WTC11 (cell line): Measurements from ENCODE around the gene SLC8B1. TPM values are rescaled to one million over a fixed set of nuclear protein-coding genes. Genes with fewer than 3 reads are reported as not detected.

Source experiments
- ATAC-seq: fragments of 200-7000 bp; cut with Tn5 transposase; 2 replicates; pipeline ENCODE4 v1.10.0; 2021; ENCODE audit warnings: mild to moderate bottlenecking, moderate library complexity
- CTCF ChIA-PET: fragments of 300-600 bp; sonication (Branson Sonifier 250); formaldehyde crosslinking; loops from one replicate; lab custom pipeline; 2021; ENCODE audit warnings: antibody characterized with exemption; lab: Charles Lee
- POLR2A ChIA-PET: fragments of 350-600 bp; sonication (Branson Sonifier 250); formaldehyde crosslinking; loops from one replicate; lab custom pipeline; 2021; ENCODE audit warnings: antibody characterized with exemption; lab: Charles Lee
- DNase-seq: peaks from one replicate; pipeline ENCODE4 v3.0.0; 2021; ENCODE audit warnings: low spot score
- H3K27ac Mint-ChIP-seq: 2 replicates; pipeline ENCODE4 v1.8.0; 2021; ENCODE audit warnings: mixed read lengths
- H3K27me3 Mint-ChIP-seq: 2 replicates; pipeline ENCODE4 v1.8.0; 2021; ENCODE audit warnings: low read depth, mild to moderate bottlenecking, moderate library complexity, mixed read lengths
- H3K36me3 Mint-ChIP-seq: 2 replicates; pipeline ENCODE4 v1.8.0; 2021; ENCODE audit warnings: mixed read lengths
- H3K4me1 Mint-ChIP-seq: 2 replicates; pipeline ENCODE4 v1.8.0; 2022; ENCODE audit warnings: mixed read lengths
- H3K4me3 Mint-ChIP-seq: 2 replicates; pipeline ENCODE4 v1.8.0; 2021; ENCODE audit warnings: mild to moderate bottlenecking, moderate library complexity, mixed read lengths
- H3K9me3 Mint-ChIP-seq: 2 replicates; pipeline ENCODE4 v1.8.0; 2021; ENCODE audit warnings: mixed read lengths
- ARID4B ChIP-seq: sonication (generic); formaldehyde crosslinking; IDR thresholded peaks from 2 replicates; pipeline ENCODE4 v1.8.0; 2023; ENCODE audit warnings: missing genetic modification reagents, mild to moderate bottlenecking, borderline replicate concordance
- ATF1 ChIP-seq: sonication (generic); formaldehyde crosslinking; IDR thresholded peaks from 2 replicates; pipeline ENCODE4 v1.8.1; 2023; ENCODE audit warnings: mild to moderate bottlenecking, moderate library complexity, missing genetic modification reagents
- ETV6 ChIP-seq: sonication (generic); formaldehyde crosslinking; IDR thresholded peaks from 2 replicates; pipeline ENCODE4 v1.8.1; 2022; ENCODE audit warnings: mild to moderate bottlenecking, missing genetic modification reagents
- FOXJ3 ChIP-seq: sonication (generic); formaldehyde crosslinking; IDR thresholded peaks from 2 replicates; pipeline ENCODE4 v1.9.0; 2021; ENCODE audit warnings: missing genetic modification reagents, mild to moderate bottlenecking, borderline replicate concordance
- HMGA2 ChIP-seq: fragments of 250-450 bp; sonication (Bioruptor Pico); IDR thresholded peaks from 2 replicates; pipeline ENCODE4 v1.4.0; 2021; ENCODE audit warnings: mild to moderate bottlenecking, moderate library complexity
- IRF2 ChIP-seq: sonication (generic); formaldehyde crosslinking; IDR thresholded peaks from 2 replicates; pipeline ENCODE4 v1.8.0; 2022; ENCODE audit warnings: low read depth, missing genetic modification reagents, borderline replicate concordance
- NR1H2 ChIP-seq: sonication (generic); formaldehyde crosslinking; IDR thresholded peaks from 2 replicates; pipeline ENCODE4 v1.9.0; 2021; ENCODE audit warnings: mild to moderate bottlenecking, moderate library complexity, missing genetic modification reagents
- SOX15 ChIP-seq: fragments of 250-450 bp; sonication (Bioruptor Pico); IDR thresholded peaks from 2 replicates; pipeline ENCODE4 v1.9.0; 2021; ENCODE audit warnings: mild to moderate bottlenecking
- TCF7 ChIP-seq: sonication (generic); formaldehyde crosslinking; IDR thresholded peaks from 2 replicates; pipeline ENCODE4 v1.8.0; 2022; ENCODE audit warnings: mild to moderate bottlenecking, low read depth, missing genetic modification reagents, moderate library complexity
- ZMAT4 ChIP-seq: fragments of 250-450 bp; sonication (Bioruptor Pico); IDR thresholded peaks from 2 replicates; pipeline ENCODE4 v1.9.0; 2021; ENCODE audit warnings: mild to moderate bottlenecking
- ZNF219 ChIP-seq: sonication (generic); formaldehyde crosslinking; IDR thresholded peaks from 2 replicates; pipeline ENCODE4 v1.8.0; 2023; ENCODE audit warnings: missing genetic modification reagents, mild to moderate bottlenecking, borderline replicate concordance
- ZNF232 ChIP-seq: sonication (generic); formaldehyde crosslinking; IDR thresholded peaks from 2 replicates; pipeline ENCODE4 v1.8.0; 2022; ENCODE audit warnings: mild to moderate bottlenecking, missing genetic modification reagents
- ZNF396 ChIP-seq: fragments of 250-450 bp; sonication (Bioruptor Pico); IDR thresholded peaks from 2 replicates; pipeline ENCODE4 v1.8.0; 2021; ENCODE audit warnings: mild to moderate bottlenecking, moderate library complexity, borderline replicate concordance
- ZNF532 ChIP-seq: fragments of 250-450 bp; sonication (Bioruptor Pico); IDR thresholded peaks from 2 replicates; pipeline ENCODE4 v1.9.0; 2021; ENCODE audit warnings: mild to moderate bottlenecking, borderline replicate concordance
- total RNA-seq: library from RNA; stranded (reverse); gene quantifications from 3 replicates; pipeline ENCODE4 v1.2.3, GENCODE V29; 2021
- TF ChIP-seq, protein P1 (sequence below): sonication (generic); formaldehyde crosslinking; IDR thresholded peaks from 2 replicates; pipeline ENCODE4 v1.8.1; 2022; ENCODE audit warnings: low read depth, mild to moderate bottlenecking, moderate library complexity, missing genetic modification reagents, borderline replicate concordance
- TF ChIP-seq, protein P2 (sequence below): sonication (generic); formaldehyde crosslinking; IDR thresholded peaks from 2 replicates; pipeline ENCODE4 v1.8.1; 2023; ENCODE audit warnings: mild to moderate bottlenecking, moderate library complexity, missing genetic modification reagents
- TF ChIP-seq, protein P3 (sequence below): sonication (generic); formaldehyde crosslinking; IDR thresholded peaks from 2 replicates; pipeline ENCODE4 v1.8.1; 2022; ENCODE audit warnings: mild to moderate bottlenecking, moderate library complexity, missing genetic modification reagents

The SLC8B1 gene
- total RNA-seq, 1 experiment from 2014 or later: 13.8 TPM

- DNase-seq (no peak), ATAC-seq (peak; percentile 37)
- CTCF ChIA-PET: interaction anchor here (0.7 to 1.7 kb wide), 6 partner anchors 10 to 115 kb away, joined by 3 to 7 read pairs (median 4); no protein-coding TSS in a partner anchor
- Mint-ChIP-seq H3K27me3 (no peaks in the 10 kb centered on the region), H3K4me1 (peaks cover 3% of the 10 kb centered on the region; the same call in 1 of the 2 replicates), H3K4me3 (no peak overlapping the region), H3K9me3 (peaks cover 6% of the 10 kb centered on the region), H3K27ac (no peak overlapping the region), H3K36me3 (peaks cover 15% of the 10 kb centered on the region)
- TF ChIP-seq ETV6 (CRISPR knock-in tag): no peak
- TF ChIP-seq ZMAT4: no peak
- TF ChIP-seq, protein P1, sequence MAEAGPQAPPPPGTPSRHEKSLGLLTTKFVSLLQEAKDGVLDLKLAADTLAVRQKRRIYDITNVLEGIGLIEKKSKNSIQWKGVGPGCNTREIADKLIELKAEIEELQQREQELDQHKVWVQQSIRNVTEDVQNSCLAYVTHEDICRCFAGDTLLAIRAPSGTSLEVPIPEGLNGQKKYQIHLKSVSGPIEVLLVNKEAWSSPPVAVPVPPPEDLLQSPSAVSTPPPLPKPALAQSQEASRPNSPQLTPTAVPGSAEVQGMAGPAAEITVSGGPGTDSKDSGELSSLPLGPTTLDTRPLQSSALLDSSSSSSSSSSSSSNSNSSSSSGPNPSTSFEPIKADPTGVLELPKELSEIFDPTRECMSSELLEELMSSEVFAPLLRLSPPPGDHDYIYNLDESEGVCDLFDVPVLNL (CRISPR knock-in tag): no peak
- TF ChIP-seq, protein P2, sequence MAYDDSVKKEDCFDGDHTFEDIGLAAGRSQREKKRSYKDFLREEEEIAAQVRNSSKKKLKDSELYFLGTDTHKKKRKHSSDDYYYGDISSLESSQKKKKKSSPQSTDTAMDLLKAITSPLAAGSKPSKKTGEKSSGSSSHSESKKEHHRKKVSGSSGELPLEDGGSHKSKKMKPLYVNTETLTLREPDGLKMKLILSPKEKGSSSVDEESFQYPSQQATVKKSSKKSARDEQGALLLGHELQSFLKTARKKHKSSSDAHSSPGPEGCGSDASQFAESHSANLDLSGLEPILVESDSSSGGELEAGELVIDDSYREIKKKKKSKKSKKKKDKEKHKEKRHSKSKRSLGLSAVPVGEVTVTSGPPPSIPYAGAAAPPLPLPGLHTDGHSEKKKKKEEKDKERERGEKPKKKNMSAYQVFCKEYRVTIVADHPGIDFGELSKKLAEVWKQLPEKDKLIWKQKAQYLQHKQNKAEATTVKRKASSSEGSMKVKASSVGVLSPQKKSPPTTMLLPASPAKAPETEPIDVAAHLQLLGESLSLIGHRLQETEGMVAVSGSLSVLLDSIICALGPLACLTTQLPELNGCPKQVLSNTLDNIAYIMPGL (CRISPR knock-in tag): no peak
- TF ChIP-seq ZNF532 (CRISPR knock-in tag): no peak
- TF ChIP-seq ATF1 (CRISPR knock-in tag): no peak
- TF ChIP-seq ARID4B (CRISPR knock-in tag): no peak
- TF ChIP-seq NR1H2: no peak
- no peak for TF ChIP-seq IRF2 (CRISPR knock-in tag)
- TF ChIP-seq TCF7 (CRISPR knock-in tag): no peak
- no peak for TF ChIP-seq FOXJ3
- TF ChIP-seq, protein P3, sequence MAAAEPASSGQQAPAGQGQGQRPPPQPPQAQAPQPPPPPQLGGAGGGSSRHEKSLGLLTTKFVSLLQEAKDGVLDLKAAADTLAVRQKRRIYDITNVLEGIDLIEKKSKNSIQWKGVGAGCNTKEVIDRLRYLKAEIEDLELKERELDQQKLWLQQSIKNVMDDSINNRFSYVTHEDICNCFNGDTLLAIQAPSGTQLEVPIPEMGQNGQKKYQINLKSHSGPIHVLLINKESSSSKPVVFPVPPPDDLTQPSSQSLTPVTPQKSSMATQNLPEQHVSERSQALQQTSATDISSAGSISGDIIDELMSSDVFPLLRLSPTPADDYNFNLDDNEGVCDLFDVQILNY: no peak
- TF ChIP-seq SOX15 (CRISPR knock-in tag): no peak
- TF ChIP-seq ZNF232 (CRISPR knock-in tag): no peak
- no peak for TF ChIP-seq HMGA2 (CRISPR knock-in tag)
- no peak for TF ChIP-seq ZNF396
- TF ChIP-seq ZNF219 (CRISPR knock-in tag): no peak
- POLR2A ChIA-PET: no interaction called here
These were observed 24.4 kb downstream of the SLC8B1 start for GRCh38 chr12:113310489-113310888.
